MM.1S (cell line): ENCODE measurements around the gene CD46.
A peak's percentile ranks its signal among the peaks of the same experiment; 100 is the strongest.

Experiments
- DNase-seq: peaks from one replicate; pipeline ENCODE4 v3.0.0-alpha.2; 2015
- H2AFZ ChIP-seq: fragments of 300-600 bp; sonication (generic); 2 replicates; pipeline ENCODE4 v1.6.0; 2016; ENCODE audit warnings: antibody characterized with exemption, low read length
- H3F3A ChIP-seq: fragments of 300-600 bp; sonication (generic); 2 replicates; pipeline ENCODE4 v1.6.1; 2016; ENCODE audit warnings: mild to moderate bottlenecking, antibody characterized with exemption, low read length, moderate library complexity, mixed read lengths; ENCODE audit not compliant: insufficient read depth
- H3K27ac ChIP-seq: fragments of 300-600 bp; sonication (generic); 2 replicates; pipeline ENCODE4 v1.5.1; 2016; ENCODE audit warnings: mild to moderate bottlenecking, low read length
- H3K27me3 ChIP-seq: fragments of 300-600 bp; sonication (generic); replicated peaks from 2 replicates; pipeline ENCODE4 v1.6.0; 2016; ENCODE audit warnings: low read length; ENCODE audit not compliant: insufficient read depth
- H3K36me3 ChIP-seq: fragments of 300-600 bp; sonication (generic); replicated peaks from 2 replicates; pipeline ENCODE4 v1.6.1; 2016; ENCODE audit warnings: mild to moderate bottlenecking, low read length, mixed read lengths; ENCODE audit not compliant: insufficient read depth
- H3K4me1 ChIP-seq: fragments of 300-600 bp; sonication (generic); 2 replicates; pipeline ENCODE4 v1.6.1; 2016; ENCODE audit warnings: low read length, mixed read lengths
- H3K4me2 ChIP-seq: fragments of 300-600 bp; sonication (generic); 2 replicates; pipeline ENCODE4 v1.6.0; 2016; ENCODE audit warnings: low read depth, low read length
- H3K4me3 ChIP-seq: fragments of 300-600 bp; sonication (generic); 2 replicates; pipeline ENCODE4 v1.5.1; 2016; ENCODE audit warnings: low read length, mixed read lengths
- H3K79me2 ChIP-seq: fragments of 300-600 bp; sonication (generic); 2 replicates; pipeline ENCODE4 v1.6.1; 2016; ENCODE audit warnings: mixed run types, low read length, mixed read lengths
- H3K9ac ChIP-seq: fragments of 300-600 bp; sonication (generic); 2 replicates; pipeline ENCODE4 v1.6.1; 2016; ENCODE audit warnings: low read length, mixed read lengths
- H3K9me2 ChIP-seq: fragments of 300-600 bp; sonication (generic); replicated peaks from 2 replicates; pipeline ENCODE4 v1.6.1; 2016; ENCODE audit warnings: mild to moderate bottlenecking, low read length, mixed read lengths; ENCODE audit not compliant: insufficient read depth
- H3K9me3 ChIP-seq: fragments of 300-600 bp; sonication (generic); replicated peaks from 2 replicates; pipeline ENCODE4 v1.6.1; 2016; ENCODE audit warnings: mild to moderate bottlenecking, low read length, mixed read lengths; ENCODE audit not compliant: insufficient read depth
- H4K20me1 ChIP-seq: fragments of 300-600 bp; sonication (generic); 2 replicates; pipeline ENCODE4 v1.6.1; 2016; ENCODE audit warnings: mild to moderate bottlenecking, low read length, moderate library complexity, mixed read lengths; ENCODE audit not compliant: insufficient read depth
- EZH2 ChIP-seq: fragments of 300-600 bp; sonication (generic); optimal IDR thresholded peaks from 2 replicates; pipeline ENCODE3; 2017; ENCODE audit warnings: low read depth, mild to moderate bottlenecking, antibody characterized with exemption, low read length, mixed read lengths
- EZH2phosphoT487 ChIP-seq: fragments of 300-600 bp; sonication (generic); IDR thresholded peaks from 2 replicates; pipeline ENCODE4 v1.6.1; 2018; ENCODE audit warnings: antibody characterized with exemption, low read length
- TF ChIP-seq, protein P1 (sequence below): fragments of 300-600 bp; sonication (generic); IDR thresholded peaks from 2 replicates; pipeline ENCODE4 v1.5.1; 2016; ENCODE audit warnings: antibody characterized with exemption, low read length, mixed read lengths

Gene CD46

DNA sequence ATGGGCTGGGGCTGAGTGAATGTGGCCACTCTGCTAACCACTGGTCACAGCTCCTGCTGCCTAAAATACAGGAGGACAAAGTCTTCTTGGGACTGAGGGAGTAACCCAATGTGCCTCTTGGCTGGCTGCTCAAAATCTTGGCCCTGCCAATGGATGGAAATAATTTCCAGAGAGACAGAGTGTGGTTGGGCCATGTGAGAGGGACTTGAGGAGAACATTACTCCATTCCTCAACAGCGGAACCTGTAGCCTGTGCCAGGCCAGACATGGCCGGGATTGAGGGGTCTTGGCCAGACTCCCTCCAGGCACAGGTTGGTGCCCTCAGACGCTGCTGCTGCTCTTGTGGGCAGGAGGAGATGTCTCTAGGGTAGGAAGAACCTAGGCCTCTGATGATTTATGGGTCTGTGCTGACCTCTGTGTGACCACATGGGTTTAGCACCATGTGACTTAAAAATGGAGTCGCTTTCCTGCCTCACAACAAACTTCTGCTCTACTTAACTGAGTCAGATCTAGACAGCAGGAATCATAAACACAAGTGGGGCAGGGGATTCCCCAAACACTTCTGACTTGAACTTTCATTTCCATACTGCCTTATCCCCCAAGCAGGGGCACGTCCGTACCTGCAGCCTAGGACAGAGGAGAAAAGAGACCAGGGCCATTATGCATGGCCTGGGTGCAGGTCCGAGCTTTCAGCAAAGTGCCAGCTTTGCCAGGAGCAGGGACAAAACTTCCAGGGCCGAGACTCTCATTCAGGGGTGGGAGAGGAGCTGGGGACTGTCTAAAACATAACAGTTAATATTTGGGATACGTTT lies 79.9 kb downstream of the CD46 start:
- H3K27me3 ChIP-seq, result no peaks in the 10 kb centered on the region
- peak overlapping the region; percentile 54 for H3K27ac ChIP-seq
- peak overlapping the region; percentile 28; the same call in 1 of the 2 replicates for H3K9ac ChIP-seq
- H2AFZ ChIP-seq, result peak overlapping the region; percentile 17; the same call in 1 of the 2 replicates
- H4K20me1 ChIP-seq, result no peaks in the 10 kb centered on the region
- TF ChIP-seq EZH2 (no peak), EZH2phosphoT487 (no peak)
- TF ChIP-seq, protein P1, sequence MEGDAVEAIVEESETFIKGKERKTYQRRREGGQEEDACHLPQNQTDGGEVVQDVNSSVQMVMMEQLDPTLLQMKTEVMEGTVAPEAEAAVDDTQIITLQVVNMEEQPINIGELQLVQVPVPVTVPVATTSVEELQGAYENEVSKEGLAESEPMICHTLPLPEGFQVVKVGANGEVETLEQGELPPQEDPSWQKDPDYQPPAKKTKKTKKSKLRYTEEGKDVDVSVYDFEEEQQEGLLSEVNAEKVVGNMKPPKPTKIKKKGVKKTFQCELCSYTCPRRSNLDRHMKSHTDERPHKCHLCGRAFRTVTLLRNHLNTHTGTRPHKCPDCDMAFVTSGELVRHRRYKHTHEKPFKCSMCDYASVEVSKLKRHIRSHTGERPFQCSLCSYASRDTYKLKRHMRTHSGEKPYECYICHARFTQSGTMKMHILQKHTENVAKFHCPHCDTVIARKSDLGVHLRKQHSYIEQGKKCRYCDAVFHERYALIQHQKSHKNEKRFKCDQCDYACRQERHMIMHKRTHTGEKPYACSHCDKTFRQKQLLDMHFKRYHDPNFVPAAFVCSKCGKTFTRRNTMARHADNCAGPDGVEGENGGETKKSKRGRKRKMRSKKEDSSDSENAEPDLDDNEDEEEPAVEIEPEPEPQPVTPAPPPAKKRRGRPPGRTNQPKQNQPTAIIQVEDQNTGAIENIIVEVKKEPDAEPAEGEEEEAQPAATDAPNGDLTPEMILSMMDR, result no peak
- peaks cover 39% of the 10 kb centered on the region for H3K4me1 ChIP-seq
- H3K79me2 ChIP-seq, result peaks cover 87% of the 10 kb centered on the region
- no peaks in the 10 kb centered on the region for H3K9me3 ChIP-seq
- peaks cover 24% of the 10 kb centered on the region for H3F3A ChIP-seq
- H3K4me3 ChIP-seq, result peak overlapping the region; percentile 37
- H3K9me2 ChIP-seq, result no peaks in the 10 kb centered on the region
- DNase-seq, result peak; percentile 82
- no peaks in the 10 kb centered on the region for H3K36me3 ChIP-seq
- peak overlapping the region; percentile 85 for H3K4me2 ChIP-seq

DNA sequence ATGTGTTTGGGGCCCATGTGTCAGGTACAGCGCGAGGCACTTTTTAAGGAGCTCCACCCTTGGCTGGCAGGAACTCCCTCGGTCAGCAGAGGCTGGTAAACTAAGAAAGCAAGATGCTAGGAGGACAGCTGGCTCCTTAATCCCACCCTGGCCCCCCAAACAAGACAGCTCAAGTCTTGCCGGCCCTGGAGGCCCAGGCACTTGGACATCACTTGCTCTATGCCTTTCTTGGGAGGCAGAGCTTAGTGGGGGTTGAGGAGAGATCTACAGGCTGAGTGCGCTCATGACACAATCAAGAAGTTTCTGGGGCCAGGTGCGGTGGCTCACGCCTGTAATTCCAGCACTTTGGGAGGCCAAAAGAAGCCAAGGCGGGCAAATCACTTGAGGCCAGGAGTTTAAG lies 80.9 kb downstream of the CD46 start:
- Histone ChIP-seq H2AFZ (no peak overlapping the region), H3K4me3 (no peak overlapping the region), H3K9me2 (no peaks in the 10 kb centered on the region), H3K4me2 (peak overlapping the region; percentile 85; the same call in 1 of the 2 replicates), H4K20me1 (no peaks in the 10 kb centered on the region), H3K4me1 (peaks cover 31% of the 10 kb centered on the region), H3K36me3 (no peaks in the 10 kb centered on the region), H3K27ac (no peak overlapping the region; the same call in 1 of the 2 replicates), H3K9me3 (no peaks in the 10 kb centered on the region), H3F3A (peaks cover 19% of the 10 kb centered on the region), H3K27me3 (no peaks in the 10 kb centered on the region), H3K79me2 (peaks cover 87% of the 10 kb centered on the region), H3K9ac (no peak overlapping the region)
- DNase-seq, result no peak
- TF ChIP-seq, protein P1, result no peak
- TF ChIP-seq EZH2 (no peak), EZH2phosphoT487 (no peak)

DNA sequence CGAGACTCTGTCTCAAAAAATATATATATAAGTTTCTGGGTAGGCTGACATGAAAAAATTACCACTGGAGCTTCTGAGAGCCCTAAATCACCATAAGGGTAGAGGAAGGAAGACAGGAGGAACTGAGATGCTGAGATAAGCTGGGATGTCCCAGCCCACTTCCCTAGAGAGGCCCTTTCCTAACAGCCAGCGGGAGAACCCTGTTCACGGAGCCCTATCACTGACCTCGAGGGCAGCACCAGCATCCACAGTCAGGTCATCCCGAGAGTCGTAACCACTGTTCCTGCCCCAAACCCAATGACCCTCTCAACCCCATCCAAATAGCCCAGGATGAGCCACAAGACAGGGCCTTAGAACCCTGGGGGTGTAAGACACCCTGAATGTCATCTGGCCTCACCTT lies 81.5 kb downstream of the CD46 start:
- Histone ChIP-seq H4K20me1 (no peaks in the 10 kb centered on the region), H3K36me3 (no peaks in the 10 kb centered on the region), H3K9ac (no peak overlapping the region), H3K9me2 (no peaks in the 10 kb centered on the region), H3K4me2 (no peak overlapping the region), H3F3A (peaks cover 19% of the 10 kb centered on the region), H3K9me3 (no peaks in the 10 kb centered on the region), H3K27ac (no peak overlapping the region), H2AFZ (no peak overlapping the region), H3K27me3 (no peaks in the 10 kb centered on the region), H3K79me2 (peaks cover 87% of the 10 kb centered on the region), H3K4me1 (peaks cover 25% of the 10 kb centered on the region), H3K4me3 (no peak overlapping the region)
- TF ChIP-seq, protein P1, result no peak
- no peak for TF ChIP-seq EZH2phosphoT487
- no peak for TF ChIP-seq EZH2
- DNase-seq, result no peak
